SK-N-SH treated with all-trans-retinoic acid at 6 μM for 48 hours (cell line): Measurements from ENCODE around the gene ZBTB40.

ENCODE experiments used
- ATAC-seq: fragments of 200-7000 bp; cut with Tn5 transposase; 3 replicates; pipeline ENCODE4 v1.9.1; 2020; ENCODE audit warnings: mild to moderate bottlenecking, moderate library complexity
- ARNTL ChIP-seq: fragments of 450-650 bp; formaldehyde crosslinking; IDR thresholded peaks from 2 replicates; pipeline ENCODE4 v1.5.0; 2020; ENCODE audit warnings: low read depth, mild to moderate bottlenecking, moderate library complexity, borderline replicate concordance
- CSDC2 ChIP-seq: fragments of 250-450 bp; sonication (Bioruptor Pico); IDR thresholded peaks from 2 replicates; pipeline ENCODE4 v1.5.0; 2020; ENCODE audit warnings: mild to moderate bottlenecking, moderate library complexity
- ESRRG ChIP-seq: fragments of 250-450 bp; sonication (Bioruptor Pico); IDR thresholded peaks from 2 replicates; pipeline ENCODE4 v1.6.1; 2021; ENCODE audit warnings: mild to moderate bottlenecking
- GLIS3 ChIP-seq: fragments of 250-450 bp; sonication (Bioruptor Pico); IDR thresholded peaks from 2 replicates; pipeline ENCODE4 v1.5.0; 2020; ENCODE audit warnings: mild to moderate bottlenecking, moderate library complexity
- ISL1 ChIP-seq: fragments of 250-450 bp; sonication (Bioruptor Pico); IDR thresholded peaks from 2 replicates; pipeline ENCODE4 v2.1.2; 2022; ENCODE audit warnings: mild to moderate bottlenecking, moderate library complexity
- OSR1 ChIP-seq: fragments of 250-450 bp; sonication (Bioruptor Pico); IDR thresholded peaks from 2 replicates; pipeline ENCODE4 v1.8.0; 2022; ENCODE audit warnings: moderate library complexity, mild to moderate bottlenecking, inconsistent platforms
- PATZ1 ChIP-seq: fragments of 250-450 bp; sonication (Bioruptor Pico); IDR thresholded peaks from 2 replicates; pipeline ENCODE4 v1.8.0; 2020; ENCODE audit warnings: mild to moderate bottlenecking, moderate library complexity, borderline replicate concordance
- PPARA ChIP-seq: fragments of 250-450 bp; sonication (Bioruptor Pico); IDR thresholded peaks from 2 replicates; pipeline ENCODE4 v1.5.0; 2020; ENCODE audit warnings: mild to moderate bottlenecking, borderline replicate concordance
- RARB ChIP-seq: fragments of 250-450 bp; sonication (Bioruptor Pico); IDR thresholded peaks from 2 replicates; pipeline ENCODE4 v1.8.0; 2021; ENCODE audit warnings: mild to moderate bottlenecking, moderate library complexity
- SNAI2 ChIP-seq: fragments of 250-450 bp; sonication (Bioruptor Pico); IDR thresholded peaks from 2 replicates; pipeline ENCODE4 v1.5.0; 2020; ENCODE audit warnings: mild to moderate bottlenecking, moderate library complexity
- TCF4 ChIP-seq: fragments of 250-450 bp; sonication (Bioruptor Pico); IDR thresholded peaks from 2 replicates; pipeline ENCODE4 v1.8.0; 2021; ENCODE audit warnings: mild to moderate bottlenecking, moderate library complexity, borderline replicate concordance
- TOX ChIP-seq: fragments of 250-450 bp; sonication (Bioruptor Pico); IDR thresholded peaks from 2 replicates; pipeline ENCODE4 v1.8.0; 2021; ENCODE audit warnings: mild to moderate bottlenecking, moderate library complexity, borderline replicate concordance
- ZC3H10 ChIP-seq: fragments of 250-450 bp; sonication (Bioruptor Pico); IDR thresholded peaks from 2 replicates; pipeline ENCODE4 v1.5.1; 2021; ENCODE audit warnings: mild to moderate bottlenecking, moderate library complexity
- ZFP3 ChIP-seq: fragments of 250-450 bp; sonication (Bioruptor Pico); IDR thresholded peaks from 2 replicates; pipeline ENCODE4 v1.5.0; 2020; ENCODE audit warnings: mild to moderate bottlenecking, moderate library complexity
- ZFP30 ChIP-seq: fragments of 450-650 bp; formaldehyde crosslinking; IDR thresholded peaks from 2 replicates; pipeline ENCODE4 v1.5.0; 2022; ENCODE audit warnings: mild to moderate bottlenecking, moderate library complexity
- ZNF70 ChIP-seq: fragments of 450-650 bp; formaldehyde crosslinking; IDR thresholded peaks from 2 replicates; pipeline ENCODE4 v1.5.0; 2020; ENCODE audit warnings: mild to moderate bottlenecking, moderate library complexity
- ZNF8 ChIP-seq: fragments of 450-650 bp; formaldehyde crosslinking; IDR thresholded peaks from 2 replicates; pipeline ENCODE4 v1.5.0; 2020; ENCODE audit warnings: mild to moderate bottlenecking, moderate library complexity
- TF ChIP-seq, protein P1 (sequence below): fragments of 250-450 bp; sonication (Bioruptor Pico); IDR thresholded peaks from 2 replicates; pipeline ENCODE4 v1.5.1; 2021; ENCODE audit warnings: mild to moderate bottlenecking, moderate library complexity
- TF ChIP-seq, protein P2 (sequence below): fragments of 250-450 bp; sonication (Bioruptor Pico); IDR thresholded peaks from 2 replicates; pipeline ENCODE4 v1.5.0; 2020; ENCODE audit warnings: mild to moderate bottlenecking, moderate library complexity
- TF ChIP-seq, protein P3 (sequence below): fragments of 250-450 bp; sonication (Bioruptor Pico); IDR thresholded peaks from 2 replicates; pipeline ENCODE4 v1.5.1; 2020; ENCODE audit warnings: low read depth, mild to moderate bottlenecking, moderate library complexity

Gene ZBTB40

GRCh38 chr1:22410928-22411495 lies 40.6 kb upstream of the ZBTB40 start:
- ATAC-seq, result no peak
- TF ChIP-seq ISL1 (CRISPR knock-in tag) (no peak), ZNF8 (peak; percentile 91), ESRRG (CRISPR knock-in tag) (no peak), RARB (CRISPR knock-in tag) (no peak), ZNF70 (CRISPR knock-in tag) (no peak)

- ATAC-seq, result no peak
- TF ChIP-seq CSDC2 (CRISPR knock-in tag) (no peak), GLIS3 (no peak), ZFP3 (CRISPR knock-in tag) (no peak), OSR1 (CRISPR knock-in tag) (no peak), PATZ1 (CRISPR knock-in tag) (no peak), TCF4 (CRISPR knock-in tag) (no peak), ZC3H10 (no peak), ISL1 (CRISPR knock-in tag) (no peak), ZNF8 (no peak), PPARA (no peak)
- TF ChIP-seq, protein P1, sequence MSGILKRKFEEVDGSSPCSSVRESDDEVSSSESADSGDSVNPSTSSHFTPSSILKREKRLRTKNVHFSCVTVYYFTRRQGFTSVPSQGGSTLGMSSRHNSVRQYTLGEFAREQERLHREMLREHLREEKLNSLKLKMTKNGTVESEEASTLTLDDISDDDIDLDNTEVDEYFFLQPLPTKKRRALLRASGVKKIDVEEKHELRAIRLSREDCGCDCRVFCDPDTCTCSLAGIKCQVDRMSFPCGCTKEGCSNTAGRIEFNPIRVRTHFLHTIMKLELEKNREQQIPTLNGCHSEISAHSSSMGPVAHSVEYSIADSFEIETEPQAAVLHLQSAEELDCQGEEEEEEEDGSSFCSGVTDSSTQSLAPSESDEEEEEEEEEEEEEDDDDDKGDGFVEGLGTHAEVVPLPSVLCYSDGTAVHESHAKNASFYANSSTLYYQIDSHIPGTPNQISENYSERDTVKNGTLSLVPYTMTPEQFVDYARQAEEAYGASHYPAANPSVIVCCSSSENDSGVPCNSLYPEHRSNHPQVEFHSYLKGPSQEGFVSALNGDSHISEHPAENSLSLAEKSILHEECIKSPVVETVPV (CRISPR knock-in tag), result no peak
Measured at GRCh38 chr1:22411589-22411988, 40.1 kb upstream of the ZBTB40 start.

DNA sequence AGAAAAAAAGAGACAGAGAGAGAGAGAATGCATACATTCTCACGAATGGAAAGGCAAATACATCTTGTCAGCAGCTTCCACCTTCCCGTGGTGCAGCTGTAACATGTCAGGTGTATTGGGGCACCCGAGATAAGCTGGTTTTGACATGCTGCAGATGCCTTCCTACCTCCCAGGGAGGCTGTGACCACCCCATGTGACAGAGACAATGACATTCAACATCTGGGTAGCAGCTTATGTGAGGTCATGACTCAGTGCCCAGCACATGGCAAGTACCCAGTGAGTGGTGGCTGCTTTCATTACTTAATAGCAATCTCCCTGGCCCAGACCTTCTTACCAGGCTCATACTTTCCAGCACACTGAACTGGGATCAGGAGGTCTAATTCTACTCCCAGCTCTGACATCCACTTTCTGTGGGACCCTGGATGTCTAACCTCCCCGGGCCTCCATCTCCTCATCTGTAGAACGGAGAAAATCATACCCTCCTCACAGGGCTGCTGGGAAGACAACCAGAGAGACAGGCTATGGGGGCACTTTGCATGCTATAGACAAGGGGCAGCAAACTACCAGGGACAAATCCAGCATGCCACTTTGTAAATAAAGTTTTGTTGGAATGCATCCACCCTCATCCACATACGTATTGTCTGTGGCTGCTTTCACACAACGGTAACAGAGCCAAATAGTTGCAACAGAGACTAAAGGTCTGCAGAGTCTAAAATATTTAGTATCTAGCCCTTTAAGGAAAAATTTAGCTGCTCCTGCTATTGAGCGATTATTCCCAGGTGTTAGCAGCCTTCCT lies 38.5 kb upstream of the ZBTB40 start:
- TF ChIP-seq ZC3H10, result no peak
- TF ChIP-seq TCF4 (CRISPR knock-in tag), result peak; percentile 46; the same call in 1 of the 2 replicates
- no peak for TF ChIP-seq ZNF70 (CRISPR knock-in tag)
- TF ChIP-seq, all 23 proteins: peak for 1
- ATAC-seq, result peak; percentile 21; the same call in 1 of the 3 replicates

DNA sequence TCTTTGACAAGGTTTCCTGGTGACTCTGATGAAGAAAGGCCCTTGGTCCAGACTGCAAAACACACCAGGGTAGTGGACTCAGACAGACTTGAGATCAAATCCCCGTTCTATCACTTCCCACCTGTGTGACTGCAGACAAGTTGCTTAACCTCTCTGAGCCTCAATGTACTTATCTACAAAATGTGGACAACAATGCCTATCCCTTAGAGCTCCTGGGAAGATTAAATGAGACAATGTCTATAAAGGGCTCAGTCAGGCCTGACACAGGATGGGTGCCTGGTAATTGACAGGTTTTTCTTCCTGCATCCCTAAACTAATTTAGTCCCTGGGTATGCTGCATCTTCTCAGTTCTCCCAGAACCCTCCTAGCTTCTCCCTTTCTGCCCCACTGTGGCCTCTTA lies 37.9 kb upstream of the ZBTB40 start:
- TF ChIP-seq RARB (CRISPR knock-in tag) (no peak), TOX (CRISPR knock-in tag) (no peak), ZFP30 (no peak), ZNF8 (no peak), ZFP3 (CRISPR knock-in tag) (no peak), ARNTL (no peak), ZNF70 (CRISPR knock-in tag) (no peak)
- TF ChIP-seq, all 23 proteins: peak for 0

GRCh38 chr1:22414244-22414751 lies 37.4 kb upstream of the ZBTB40 start:
- ATAC-seq, result no peak

More for the DNA sequence above, 37.9 kb upstream of the ZBTB40 start:
- no peak for ATAC-seq

More at GRCh38 chr1:22414244-22414751, 37.4 kb upstream of the ZBTB40 start:
- TF ChIP-seq, protein P1 (CRISPR knock-in tag), result no peak
- no peak for TF ChIP-seq TCF4 (CRISPR knock-in tag)
- TF ChIP-seq TOX (CRISPR knock-in tag), result no peak
- TF ChIP-seq ZFP30, result no peak
- TF ChIP-seq PATZ1 (CRISPR knock-in tag), result no peak
- no peak for TF ChIP-seq OSR1 (CRISPR knock-in tag)
- no peak for TF ChIP-seq RARB (CRISPR knock-in tag)
- no peak for TF ChIP-seq ZNF8
- TF ChIP-seq, protein P2, sequence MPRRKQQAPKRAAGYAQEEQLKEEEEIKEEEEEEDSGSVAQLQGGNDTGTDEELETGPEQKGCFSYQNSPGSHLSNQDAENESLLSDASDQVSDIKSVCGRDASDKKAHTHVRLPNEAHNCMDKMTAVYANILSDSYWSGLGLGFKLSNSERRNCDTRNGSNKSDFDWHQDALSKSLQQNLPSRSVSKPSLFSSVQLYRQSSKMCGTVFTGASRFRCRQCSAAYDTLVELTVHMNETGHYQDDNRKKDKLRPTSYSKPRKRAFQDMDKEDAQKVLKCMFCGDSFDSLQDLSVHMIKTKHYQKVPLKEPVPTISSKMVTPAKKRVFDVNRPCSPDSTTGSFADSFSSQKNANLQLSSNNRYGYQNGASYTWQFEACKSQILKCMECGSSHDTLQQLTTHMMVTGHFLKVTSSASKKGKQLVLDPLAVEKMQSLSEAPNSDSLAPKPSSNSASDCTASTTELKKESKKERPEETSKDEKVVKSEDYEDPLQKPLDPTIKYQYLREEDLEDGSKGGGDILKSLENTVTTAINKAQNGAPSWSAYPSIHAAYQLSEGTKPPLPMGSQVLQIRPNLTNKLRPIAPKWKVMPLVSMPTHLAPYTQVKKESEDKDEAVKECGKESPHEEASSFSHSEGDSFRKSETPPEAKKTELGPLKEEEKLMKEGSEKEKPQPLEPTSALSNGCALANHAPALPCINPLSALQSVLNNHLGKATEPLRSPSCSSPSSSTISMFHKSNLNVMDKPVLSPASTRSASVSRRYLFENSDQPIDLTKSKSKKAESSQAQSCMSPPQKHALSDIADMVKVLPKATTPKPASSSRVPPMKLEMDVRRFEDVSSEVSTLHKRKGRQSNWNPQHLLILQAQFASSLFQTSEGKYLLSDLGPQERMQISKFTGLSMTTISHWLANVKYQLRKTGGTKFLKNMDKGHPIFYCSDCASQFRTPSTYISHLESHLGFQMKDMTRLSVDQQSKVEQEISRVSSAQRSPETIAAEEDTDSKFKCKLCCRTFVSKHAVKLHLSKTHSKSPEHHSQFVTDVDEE (CRISPR knock-in tag), result no peak
- TF ChIP-seq ESRRG (CRISPR knock-in tag), result no peak
- TF ChIP-seq, protein P3, sequence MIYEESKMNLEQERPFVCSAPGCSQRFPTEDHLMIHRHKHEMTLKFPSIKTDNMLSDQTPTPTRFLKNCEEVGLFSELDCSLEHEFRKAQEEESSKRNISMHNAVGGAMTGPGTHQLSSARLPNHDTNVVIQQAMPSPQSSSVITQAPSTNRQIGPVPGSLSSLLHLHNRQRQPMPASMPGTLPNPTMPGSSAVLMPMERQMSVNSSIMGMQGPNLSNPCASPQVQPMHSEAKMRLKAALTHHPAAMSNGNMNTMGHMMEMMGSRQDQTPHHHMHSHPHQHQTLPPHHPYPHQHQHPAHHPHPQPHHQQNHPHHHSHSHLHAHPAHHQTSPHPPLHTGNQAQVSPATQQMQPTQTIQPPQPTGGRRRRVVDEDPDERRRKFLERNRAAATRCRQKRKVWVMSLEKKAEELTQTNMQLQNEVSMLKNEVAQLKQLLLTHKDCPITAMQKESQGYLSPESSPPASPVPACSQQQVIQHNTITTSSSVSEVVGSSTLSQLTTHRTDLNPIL (CRISPR knock-in tag), result no peak
- no peak for TF ChIP-seq SNAI2 (CRISPR knock-in tag)
